H1 (cell line): ENCODE results near the gene PLXND1. TPM values are rescaled to one million over a fixed set of nuclear protein-coding genes. Genes with fewer than 3 reads are reported as not detected.

ENCODE experiments used
- BACH1 ChIP-seq: IDR thresholded peaks from 2 replicates; pipeline ENCODE4 v1.6.1; 2012; ENCODE audit warnings: low read length, improper control_type of control experiment
- polyA plus RNA-seq, 7 experiments: library from polyadenylated mRNA; depleted of rRNA in 3 of 7; stranded (reverse) in 5 of 7; unstranded in 2 of 7; fragments of >200 nt in 5 of 7; fragments of 200-250 nt in 2 of 7; gene quantifications; 1 replicate in 5 of 7; 2 replicates in 1 of 7; 4 replicates in 1 of 7; pipeline versions ENCODE4 v1.2.1 to v1.2.3, GENCODE V29; 2011 to 2013; ENCODE audit warnings: missing spikeins in 2 of 7, mixed read lengths in 2 of 7
- total RNA-seq: library from RNA; stranded (reverse); fragmentation: NEBNext Ultra II Directional; extraction: Animal tissue kit (Norgen Biotek cat#: 25700); gene quantifications from 2 replicates; pipeline ENCODE4 v1.2.1, GENCODE V29; 2021

Gene PLXND1
- total and polyA plus RNA-seq, 2 of the 8 experiments (the other 6 are each of a cell fraction or from before 2014, with no cell fraction given) = 17.7 to 66.4 TPM

DNA sequence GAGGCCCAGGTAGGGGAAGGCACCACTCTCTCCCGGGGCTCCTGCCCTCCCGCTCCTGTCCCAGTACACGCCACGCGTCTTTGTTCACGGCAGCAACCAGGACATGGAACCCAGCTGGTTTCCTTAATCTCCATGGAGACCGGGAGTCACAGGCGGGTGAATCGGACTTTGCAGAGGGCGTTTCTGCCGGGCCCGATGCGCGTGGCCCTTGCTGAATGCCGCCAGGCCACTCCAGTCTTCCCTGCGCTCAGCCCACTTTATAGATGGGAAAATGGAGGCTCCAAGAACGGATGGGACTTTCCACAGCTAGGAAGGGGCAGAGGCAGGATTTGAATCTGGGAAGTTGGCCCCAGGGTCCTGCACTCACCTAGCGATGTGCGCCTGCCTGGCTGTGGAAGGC lies 7.4 kb downstream of the PLXND1 start (continued):
- TF ChIP-seq BACH1 = no peak
